K562 (cell line): Measurements from ENCODE around the gene ZC3H12C. TPM values are rescaled to one million over a fixed set of nuclear protein-coding genes. Genes with fewer than 3 reads are reported as not detected.

ENCODE experiments used
- ADNP ChIP-seq: fragments of 200-800 bp; sonication (Bioruptor generic); IDR thresholded peaks from 2 replicates; pipeline ENCODE4 v1.6.1; 2016; ENCODE audit warnings: missing genetic modification characterization, missing compliant biosample characterization
- ARID1B ChIP-seq: fragments of 450-650 bp; IDR thresholded peaks from 2 replicates; pipeline ENCODE4 v1.6.1; 2016; ENCODE audit warnings: antibody characterized with exemption, mild to moderate bottlenecking, inconsistent platforms
- BRF2 ChIP-seq: IDR thresholded peaks from 3 replicates; pipeline ENCODE4 v1.6.1; 2011; ENCODE audit warnings: borderline replicate concordance, mild to moderate bottlenecking; ENCODE audit not compliant: insufficient read length, insufficient read depth
- EP300 ChIP-seq: IDR thresholded peaks from 2 replicates; pipeline ENCODE4 v1.6.1; 2012; ENCODE audit warnings: low read length, improper control_type of control experiment
- FOXJ3 ChIP-seq: sonication (generic); formaldehyde crosslinking; IDR thresholded peaks from 2 replicates; pipeline ENCODE4 v1.4.0; 2020; ENCODE audit warnings: mild to moderate bottlenecking, missing genetic modification reagents
- HDAC8 ChIP-seq: fragments of 450-650 bp; IDR thresholded peaks from 2 replicates; pipeline ENCODE4 v1.6.1; 2016; ENCODE audit warnings: mild to moderate bottlenecking, missing genetic modification characterization, moderate library complexity, missing compliant biosample characterization
- HOMEZ ChIP-seq: fragments of 250-450 bp; sonication (Bioruptor Pico); IDR thresholded peaks from 2 replicates; pipeline ENCODE4 v1.4.0; 2020; ENCODE audit warnings: mild to moderate bottlenecking, moderate library complexity
- KAT7 ChIP-seq: sonication (generic); formaldehyde crosslinking; IDR thresholded peaks from 2 replicates; pipeline ENCODE4 v1.8.0; 2022; ENCODE audit warnings: missing genetic modification reagents, mild to moderate bottlenecking, borderline replicate concordance
- MTA2 ChIP-seq: fragments of 450-650 bp; IDR thresholded peaks from 2 replicates; pipeline ENCODE4 v1.6.1; 2016; ENCODE audit warnings: low read depth
- MTA3 ChIP-seq: fragments of 450-650 bp; formaldehyde crosslinking; IDR thresholded peaks from 2 replicates; pipeline ENCODE4 v1.6.1; 2017; ENCODE audit warnings: mild to moderate bottlenecking, borderline replicate concordance
- NR1H2 ChIP-seq: sonication (generic); formaldehyde crosslinking; IDR thresholded peaks from 2 replicates; pipeline ENCODE4 v1.4.0; 2020; ENCODE audit warnings: mild to moderate bottlenecking, missing genetic modification reagents
- PKNOX1 ChIP-seq: fragments of 450-650 bp; IDR thresholded peaks from 2 replicates; pipeline ENCODE4 v1.6.1; 2016
- PPARD ChIP-seq: fragments of 250-450 bp; sonication (Bioruptor Pico); IDR thresholded peaks from 2 replicates; pipeline ENCODE4 v1.8.0; 2022; ENCODE audit warnings: inconsistent platforms, mild to moderate bottlenecking, moderate library complexity
- PYGO2 ChIP-seq: fragments of 450-650 bp; IDR thresholded peaks from 2 replicates; pipeline ENCODE4 v1.6.1; 2016; ENCODE audit warnings: mild to moderate bottlenecking, missing genetic modification characterization, moderate library complexity, missing compliant biosample characterization
- RFX7 ChIP-seq: fragments of 250-450 bp; sonication (Bioruptor Pico); IDR thresholded peaks from 2 replicates; pipeline ENCODE4 v1.5.1; 2021; ENCODE audit warnings: mild to moderate bottlenecking
- SIN3A ChIP-seq, 2 experiments: fragments of 150-350 bp in 1 of 2; IDR thresholded peaks; 2 replicates each; pipeline ENCODE4 v1.6.1; 2011 to 2016; ENCODE audit warnings: borderline replicate concordance in 2 of 2, low read depth in 2 of 2, low read length in 2 of 2, mild to moderate bottlenecking in 2 of 2, moderate library complexity in 2 of 2; ENCODE audit not compliant: control insufficient read depth in 1 of 2
- THRAP3 ChIP-seq: fragments of 450-650 bp; IDR thresholded peaks from 2 replicates; pipeline ENCODE4 v1.6.1; 2016; ENCODE audit warnings: mild to moderate bottlenecking, inconsistent platforms, borderline replicate concordance
- ZNF121 ChIP-seq: sonication (generic); formaldehyde crosslinking; conservative IDR thresholded peaks from 2 replicates; pipeline ENCODE4 v1.8.0; 2022; ENCODE audit warnings: missing genetic modification reagents
- ZNF592 ChIP-seq: fragments of 450-650 bp; IDR thresholded peaks from 2 replicates; pipeline ENCODE4 v1.6.1; 2017; ENCODE audit warnings: antibody characterized with exemption, mild to moderate bottlenecking
- polyA plus RNA-seq, 8 experiments: library from polyadenylated mRNA; depleted of rRNA in 4 of 8; stranded (reverse) in 5 of 8; unstranded in 3 of 8; fragments of >200 nt; fragmentation: Nextera tagmentation in 2 of 8; fragmentation: Illumina TruSeq in 1 of 8; extraction: Ambion mirVana in 2 of 8; extraction: Trizol in 1 of 8; gene quantifications; 2 replicates each; pipeline versions ENCODE4 v1.2.1 to v1.2.3, GENCODE V29; 2011 to 2014; ENCODE audit warnings: inconsistent platforms in 1 of 8, missing spikeins in 1 of 8
- total RNA-seq, 7 experiments: library from RNA; depleted of rRNA in 6 of 7; stranded (reverse); fragments of >200 nt in 6 of 7; fragmentation: Illumina TruSeq in 2 of 7; extraction: Trizol in 2 of 7; gene quantifications; 2 replicates each; pipeline versions ENCODE4 v1.2.1 to v1.2.3, GENCODE V29; 2011 to 2021; ENCODE audit warnings: low replicate concordance in 1 of 7
- TF ChIP-seq, protein P1 (sequence below): fragments of 450-650 bp; IDR thresholded peaks from 2 replicates; pipeline ENCODE4 v1.6.1; 2016; ENCODE audit warnings: antibody characterized with exemption

Gene ZC3H12C
- total and polyA plus RNA-seq, 9 of the 15 experiments (the other 6 are each of a cell fraction or from before 2014, with no cell fraction given): 0.56 to 5.9 (median 3.3) TPM

DNA sequence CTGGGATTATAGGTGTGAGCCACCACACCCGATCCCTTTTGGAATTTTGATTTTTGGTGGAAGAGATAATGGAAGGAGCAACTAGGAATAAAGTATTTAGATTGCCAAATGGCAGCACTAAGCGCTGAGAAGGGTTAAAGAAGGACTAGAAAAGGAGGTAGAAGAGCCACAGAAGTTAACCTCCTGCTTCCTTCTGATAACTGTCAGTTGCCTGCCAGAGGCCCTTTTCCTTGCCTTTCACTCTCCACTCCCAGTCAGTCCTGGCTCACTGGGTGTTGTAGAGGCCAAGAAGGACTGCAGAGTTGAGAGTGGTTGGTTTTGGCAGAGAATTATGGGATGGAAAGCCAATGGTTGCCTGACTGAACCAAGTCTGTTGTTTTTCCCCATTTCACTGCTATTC, 19.3 kb downstream of the ZC3H12C start (continued):
- no peak for TF ChIP-seq ZNF592
- no peak for TF ChIP-seq ADNP (tag)
- TF ChIP-seq NR1H2 (CRISPR knock-in tag): no peak
- TF ChIP-seq ARID1B: 0 out of 2 replicates have a peak, but pooled peaks have one; percentile 38
- no peak for TF ChIP-seq THRAP3
- TF ChIP-seq MTA2: 0 out of 2 replicates have a peak, but pooled peaks have one; percentile 7
- no peak for TF ChIP-seq FOXJ3
- TF ChIP-seq, protein P1, sequence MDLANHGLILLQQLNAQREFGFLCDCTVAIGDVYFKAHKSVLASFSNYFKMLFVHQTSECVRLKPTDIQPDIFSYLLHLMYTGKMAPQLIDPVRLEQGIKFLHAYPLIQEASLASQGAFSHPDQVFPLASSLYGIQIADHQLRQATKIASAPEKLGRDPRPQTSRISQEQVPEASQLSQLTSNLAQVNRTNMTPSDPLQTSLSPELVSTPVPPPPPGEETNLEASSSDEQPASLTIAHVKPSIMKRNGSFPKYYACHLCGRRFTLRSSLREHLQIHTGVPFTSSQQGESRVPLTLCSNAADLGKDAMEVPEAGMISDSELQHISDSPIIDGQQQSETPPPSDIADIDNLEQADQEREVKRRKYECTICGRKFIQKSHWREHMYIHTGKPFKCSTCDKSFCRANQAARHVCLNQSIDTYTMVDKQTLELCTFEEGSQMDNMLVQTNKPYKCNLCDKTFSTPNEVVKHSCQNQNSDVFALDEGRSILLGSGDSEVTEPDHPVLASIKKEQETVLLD: no peak
- no peak for TF ChIP-seq HDAC8 (tag)
- TF ChIP-seq BRF2: no peak
- peak; percentile 37; the same call in 1 of the 2 replicates for TF ChIP-seq PKNOX1
- no peak for TF ChIP-seq KAT7 (CRISPR knock-in tag)
- TF ChIP-seq HOMEZ (CRISPR knock-in tag): no peak
- TF ChIP-seq PYGO2 (tag): no peak
- TF ChIP-seq SIN3A (IDR thresholded peaks at IDR 0.05; ENCODE audit: borderline replicate concordance in 2 of 2, control insufficient read depth in 1 of 2, low read depth in 2 of 2, low read length in 2 of 2): no peak
- TF ChIP-seq PPARD (CRISPR knock-in tag): no peak
- TF ChIP-seq RFX7 (CRISPR knock-in tag): no peak
- no peak for TF ChIP-seq ZNF121 (CRISPR knock-in tag)
- TF ChIP-seq MTA3: no peak
- peak; percentile 24; the same call in 1 of the 2 replicates for TF ChIP-seq EP300
